Measurements from ENCODE around the gene PIN4. TPM values are rescaled to one million over a fixed set of nuclear protein-coding genes. Genes with fewer than 3 reads are reported as not detected.

Gene PIN4
- total and polyA plus RNA-seq, 7 experiments from 2014 or later = 2.0 to 30.9 (median 11.6) TPM

- H3K27me3 Mint-ChIP-seq = no peaks in the 10 kb centered on the region
- ChIA-PET POLR2A (interaction anchor here (0.5 to 1.4 kb wide), 3 partner anchors 38 to 873 kb away, joined by 3 to 9 read pairs (median 3); partner anchors contain the start of genes RPS4X and TAF1), CTCF (interaction anchor here (1.0 kb wide), 1 partner anchor 38 kb away, joined by 3 read pairs; the partner anchor contains the start of gene RPS4X)
- H3K4me3 Mint-ChIP-seq = peak within 1 kb of the TSS; percentile 45 to 87 (median 76)
- ATAC-seq = peak; percentile 99
- Histone ChIP-seq H3K27ac (ENCODE audit: low read depth, low read length) (peak within 1 kb of the TSS; percentile 47), H3K4me3 (ENCODE audit: low read length) (peak within 1 kb of the TSS; percentile 62), H3K27me3 (ENCODE audit: control insufficient read depth in 2 of 2, insufficient read depth in 2 of 2, low read length in 2 of 2) (no peaks in the 10 kb centered on the region), H3K9me3 (ENCODE audit: control insufficient read depth in 2 of 3, low read length in 3 of 3) (no peaks in the 10 kb centered on the region), H3K4me1 (ENCODE audit: control insufficient read depth in 2 of 2, insufficient read depth in 2 of 2, low read length in 2 of 2) (no peaks in the 10 kb centered on the region), H3K36me3 (ENCODE audit: control insufficient read depth in 2 of 3, insufficient read depth in 3 of 3, low read length in 3 of 3) (no peaks in the 10 kb centered on the region)
- H3K9me3 Mint-ChIP-seq = peaks cover 0 to 4% (median 0%) of the 10 kb centered on the region in 11 donors
- peaks cover 0 to 17% (median 0%) of the 10 kb centered on the region in 7 donors for H3K4me1 Mint-ChIP-seq
- H3K27ac Mint-ChIP-seq = peak within 1 kb of the TSS in 7 of 9 donors; percentile 48 to 91 (median 56)
- intact Hi-C loops (cut with micrococcal nuclease) = loop anchor here (2.0 to 5.0 kb wide), 5 partner anchors 38 to 333 kb away; partner anchors contain the start of genes PIN4 (in 2 of the 2), HDAC8 (in 1 of the 2) and RPS4X (in 1 of the 2)
- peak; percentile 71 to 87 (median 81) for DNase-seq
- H3K36me3 Mint-ChIP-seq = peaks cover 0 to 5% (median 0%) of the 10 kb centered on the region in 5 donors
Observed at GRCh38 chrX:72238721-72239475, 57.3 kb downstream of the PIN4 start, which contains the start of gene ERCC6L. Gene ERCC6L, minus strand, starts transcription at chrX:72239027. Its CDS starts 116 bp downstream, at chrX:72238911.

GRCh38 chrX:72240976-72241375 lies 59.4 kb downstream of the PIN4 start:
- H3K36me3 ChIP-seq (ENCODE audit: control insufficient read depth in 2 of 3, insufficient read depth in 3 of 3, low read length in 3 of 3) = no peaks in the 10 kb centered on the region
- no peak overlapping the region for H3K27ac Mint-ChIP-seq
- H3K27me3 ChIP-seq (ENCODE audit: control insufficient read depth in 2 of 2, insufficient read depth in 2 of 2, low read length in 2 of 2) = no peaks in the 10 kb centered on the region
- DNase-seq (no peak), ATAC-seq (no peak)
- no peaks in the 10 kb centered on the region for H3K36me3 Mint-ChIP-seq
- no peaks in the 10 kb centered on the region for H3K27me3 Mint-ChIP-seq
- ChIA-PET CTCF (no interaction called here), POLR2A (interaction anchor here (1.4 kb wide), 1 partner anchor 36 kb away, joined by 3 read pairs; the partner anchor contains the start of gene RPS4X)
- no peaks in the 10 kb centered on the region for H3K9me3 Mint-ChIP-seq
- no peak overlapping the region for H3K4me3 Mint-ChIP-seq
- no peak overlapping the region for H3K4me3 ChIP-seq (ENCODE audit: low read length)
- intact Hi-C loops (cut with micrococcal nuclease) = loop anchor here in 1 of 2 donors (10.0 kb wide), 1 partner anchor 1894 kb away; no protein-coding TSS in a partner anchor
- H3K4me1 Mint-ChIP-seq = peaks cover 0 to 13% (median 0%) of the 10 kb centered on the region in 7 donors
- no peaks in the 10 kb centered on the region for H3K9me3 ChIP-seq (ENCODE audit: control insufficient read depth in 2 of 3, low read length in 3 of 3)
- H3K27ac ChIP-seq (ENCODE audit: low read depth, low read length) = no peak overlapping the region
- H3K4me1 ChIP-seq (ENCODE audit: control insufficient read depth in 2 of 2, insufficient read depth in 2 of 2, low read length in 2 of 2) = no peaks in the 10 kb centered on the region

- H3K27ac Mint-ChIP-seq = peak overlapping the region in 1 of 9 donors; percentile 18
- no peaks in the 10 kb centered on the region for H3K36me3 ChIP-seq (ENCODE audit: control insufficient read depth in 2 of 3, insufficient read depth in 3 of 3, low read length in 3 of 3)
- ChIA-PET CTCF (interaction anchor here (0.6 kb wide), 1 partner anchor 87 kb away, joined by 4 read pairs; no protein-coding TSS in a partner anchor), POLR2A (no interaction called here)
- no peak overlapping the region for H3K4me3 ChIP-seq (ENCODE audit: low read length)
- no peaks in the 10 kb centered on the region for H3K27me3 Mint-ChIP-seq
- H3K9me3 ChIP-seq (ENCODE audit: control insufficient read depth in 2 of 3, low read length in 3 of 3) = no peaks in the 10 kb centered on the region
- H3K9me3 Mint-ChIP-seq = peaks cover 0 to 1% (median 0%) of the 10 kb centered on the region in 11 donors
- ATAC-seq = no peak
- intact Hi-C loops (cut with micrococcal nuclease) = loop anchor here in 1 of 2 donors (10.0 kb wide), 1 partner anchor 1891 kb away; no protein-coding TSS in a partner anchor
- peaks cover 0 to 3% (median 0%) of the 10 kb centered on the region in 7 donors for H3K4me1 Mint-ChIP-seq
- H3K27ac ChIP-seq (ENCODE audit: low read depth, low read length) = no peak overlapping the region
- no peaks in the 10 kb centered on the region for H3K36me3 Mint-ChIP-seq
- H3K4me3 Mint-ChIP-seq = no peak overlapping the region
- no peaks in the 10 kb centered on the region for H3K4me1 ChIP-seq (ENCODE audit: control insufficient read depth in 2 of 2, insufficient read depth in 2 of 2, low read length in 2 of 2)
- no peak for DNase-seq
- no peaks in the 10 kb centered on the region for H3K27me3 ChIP-seq (ENCODE audit: control insufficient read depth in 2 of 2, insufficient read depth in 2 of 2, low read length in 2 of 2)
Observed at GRCh38 chrX:72243472-72243871, 61.9 kb downstream of the PIN4 start.

GRCh38 chrX:72245461-72246089 lies 64.0 kb downstream of the PIN4 start:
- H3K27me3 ChIP-seq (ENCODE audit: control insufficient read depth in 2 of 2, insufficient read depth in 2 of 2, low read length in 2 of 2) = no peaks in the 10 kb centered on the region
- Mint-ChIP-seq H3K9me3 (peaks cover 0 to 1% (median 0%) of the 10 kb centered on the region in 11 donors), H3K36me3 (no peaks in the 10 kb centered on the region), H3K27ac (no peak overlapping the region), H3K4me1 (peaks cover 0 to 2% (median 0%) of the 10 kb centered on the region in 7 donors), H3K27me3 (no peaks in the 10 kb centered on the region), H3K4me3 (no peak overlapping the region)
- H3K4me3 ChIP-seq (ENCODE audit: low read length) = no peak overlapping the region
- intact Hi-C loops (cut with micrococcal nuclease) = loop anchor here (1.0 to 10.0 kb wide), 3 partner anchors 32 to 1889 kb away; partner anchors contain the start of gene RPS4X (in 1 of the 2)
- no peaks in the 10 kb centered on the region for H3K9me3 ChIP-seq (ENCODE audit: control insufficient read depth in 2 of 3, low read length in 3 of 3)
- H3K27ac ChIP-seq (ENCODE audit: low read depth, low read length) = no peak overlapping the region
- CTCF ChIA-PET = no interaction called here
- DNase-seq = peak in 6 of 9 donors; percentile 5 to 42 (median 18)
- no peaks in the 10 kb centered on the region for H3K4me1 ChIP-seq (ENCODE audit: control insufficient read depth in 2 of 2, insufficient read depth in 2 of 2, low read length in 2 of 2)
- POLR2A ChIA-PET = no interaction called here
- no peaks in the 10 kb centered on the region for H3K36me3 ChIP-seq (ENCODE audit: control insufficient read depth in 2 of 3, insufficient read depth in 3 of 3, low read length in 3 of 3)
- ATAC-seq = no peak

GRCh38 chrX:72247206-72247942 lies 65.8 kb downstream of the PIN4 start:
- ChIA-PET POLR2A (no interaction called here), CTCF (no interaction called here)
- ATAC-seq (no peak), DNase-seq (no peak)
- H3K27me3 Mint-ChIP-seq = peaks cover 0 to 5% (median 0%) of the 10 kb centered on the region in 5 donors
- H3K4me1 ChIP-seq (ENCODE audit: control insufficient read depth in 2 of 2, insufficient read depth in 2 of 2, low read length in 2 of 2) = no peaks in the 10 kb centered on the region
- H3K27ac Mint-ChIP-seq = no peak overlapping the region
- no peaks in the 10 kb centered on the region for H3K27me3 ChIP-seq (ENCODE audit: control insufficient read depth in 2 of 2, insufficient read depth in 2 of 2, low read length in 2 of 2)
- H3K4me3 ChIP-seq (ENCODE audit: low read length) = no peak overlapping the region
- peaks cover 0 to 2% (median 0%) of the 10 kb centered on the region in 7 donors for H3K4me1 Mint-ChIP-seq
- no peaks in the 10 kb centered on the region for H3K9me3 ChIP-seq (ENCODE audit: control insufficient read depth in 2 of 3, low read length in 3 of 3)
- H3K36me3 Mint-ChIP-seq = peaks cover 0 to 3% (median 0%) of the 10 kb centered on the region in 5 donors
- intact Hi-C loops (cut with micrococcal nuclease) = loop anchor here in 1 of 2 donors (10.0 kb wide), 1 partner anchor 1887 kb away; no protein-coding TSS in a partner anchor
- H3K36me3 ChIP-seq (ENCODE audit: control insufficient read depth in 2 of 3, insufficient read depth in 3 of 3, low read length in 3 of 3) = no peaks in the 10 kb centered on the region
- H3K9me3 Mint-ChIP-seq = peaks cover 0 to 1% (median 0%) of the 10 kb centered on the region in 11 donors
- H3K27ac ChIP-seq (ENCODE audit: low read depth, low read length) = no peak overlapping the region
- H3K4me3 Mint-ChIP-seq = no peak overlapping the region

Measured in naive thymus-derived CD4-positive, alpha-beta T cell (primary cell).